Measurements from ENCODE around the gene CEP120. TPM values are rescaled to one million over a fixed set of nuclear protein-coding genes. Genes with fewer than 3 reads are reported as not detected.
"Not testable (repeated sequence)": the region's sequence is repeated elsewhere in the genome, so short reads cannot be mapped to it uniquely, and the experiment has no call there.

Gene CEP120
- total and polyA plus RNA-seq, 2 experiments from 2014 or later = 4.9 to 16.3 TPM

DNA sequence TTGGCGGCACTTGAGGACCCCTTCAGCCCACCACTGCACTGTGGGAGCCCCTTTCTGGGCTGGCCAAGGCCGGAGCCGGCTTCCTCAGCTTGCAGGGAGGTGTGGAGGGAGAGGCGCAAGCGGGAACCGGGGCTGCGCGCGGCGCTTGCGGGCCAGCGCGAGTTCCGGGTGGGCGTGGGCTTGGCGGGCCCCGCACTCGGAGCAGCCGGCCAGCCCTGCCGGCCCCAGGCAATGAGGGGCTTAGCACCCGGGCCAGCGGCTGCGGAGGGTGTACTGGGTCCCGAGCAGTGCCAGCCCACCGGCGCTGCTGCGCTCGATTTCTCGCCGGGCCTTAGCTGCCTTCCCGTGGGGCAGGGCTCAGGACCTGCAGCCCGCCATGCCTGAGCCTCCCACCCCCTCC, 7.2 kb upstream of the CEP120 start:
- not testable (repeated sequence) for H3K4me1 Mint-ChIP-seq

DNA sequence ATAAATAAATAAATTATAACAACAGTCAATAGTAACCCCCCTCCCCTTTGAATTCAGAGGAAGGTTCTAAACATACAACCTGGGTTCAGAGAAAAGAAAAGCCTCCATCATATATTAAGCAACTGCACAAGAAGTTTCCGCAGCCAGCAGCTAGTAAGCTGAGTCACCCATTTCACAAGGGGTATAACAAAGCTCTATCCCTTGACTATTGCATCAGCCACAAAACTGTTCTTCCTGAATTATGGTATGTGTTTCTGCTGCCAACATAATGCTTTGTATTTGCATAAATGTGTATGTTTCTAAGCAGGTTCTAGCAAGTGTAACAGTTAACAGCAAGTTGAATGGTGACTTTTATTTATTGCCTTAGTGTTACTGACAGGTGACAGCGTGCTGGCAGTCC, 6.8 kb upstream of the CEP120 start:
- Histone ChIP-seq H3K27ac (ENCODE audit: low read depth) (no peak overlapping the region), H4K20me1 (replicated peaks; ENCODE audit: insufficient read depth) (no peaks in the 10 kb centered on the region), H2AFZ (peak overlapping the region; percentile 69; the same call in 1 of the 2 replicates), H3K79me2 (replicated peaks; ENCODE audit: insufficient read depth) (no peaks in the 10 kb centered on the region), H3K36me3 (ENCODE audit: insufficient read depth) (no peaks in the 10 kb centered on the region), H3K4me1 (ENCODE audit: insufficient read depth) (no peaks in the 10 kb centered on the region), H3K4me2 (no peak overlapping the region), H3K4me3 (no peak overlapping the region), H3K9me2 (ENCODE audit: insufficient read depth) (no peaks in the 10 kb centered on the region), H3K27me3 (ENCODE audit: insufficient read depth) (no peaks in the 10 kb centered on the region), H3F3A (replicated peaks; ENCODE audit: low read depth) (no peaks in the 10 kb centered on the region)
- ATAC-seq (no peak), DNase-seq (ENCODE audit: low spot score) (no peak)
- Mint-ChIP-seq H3K9me3 (no peaks in the 10 kb centered on the region; the same call in 2 of the 3 replicates), H3K4me1 (peaks cover 6% of the 10 kb centered on the region; the same call in 2 of the 3 replicates), H3K4me3 (no peak overlapping the region), H3K36me3 (ENCODE audit: low read depth) (no peaks in the 10 kb centered on the region), H3K27me3 (ENCODE audit: insufficient read depth, low read depth, poor library complexity) (peaks cover 2% of the 10 kb centered on the region), H3K27ac (no peak overlapping the region)
- TF ChIP-seq, protein P1, sequence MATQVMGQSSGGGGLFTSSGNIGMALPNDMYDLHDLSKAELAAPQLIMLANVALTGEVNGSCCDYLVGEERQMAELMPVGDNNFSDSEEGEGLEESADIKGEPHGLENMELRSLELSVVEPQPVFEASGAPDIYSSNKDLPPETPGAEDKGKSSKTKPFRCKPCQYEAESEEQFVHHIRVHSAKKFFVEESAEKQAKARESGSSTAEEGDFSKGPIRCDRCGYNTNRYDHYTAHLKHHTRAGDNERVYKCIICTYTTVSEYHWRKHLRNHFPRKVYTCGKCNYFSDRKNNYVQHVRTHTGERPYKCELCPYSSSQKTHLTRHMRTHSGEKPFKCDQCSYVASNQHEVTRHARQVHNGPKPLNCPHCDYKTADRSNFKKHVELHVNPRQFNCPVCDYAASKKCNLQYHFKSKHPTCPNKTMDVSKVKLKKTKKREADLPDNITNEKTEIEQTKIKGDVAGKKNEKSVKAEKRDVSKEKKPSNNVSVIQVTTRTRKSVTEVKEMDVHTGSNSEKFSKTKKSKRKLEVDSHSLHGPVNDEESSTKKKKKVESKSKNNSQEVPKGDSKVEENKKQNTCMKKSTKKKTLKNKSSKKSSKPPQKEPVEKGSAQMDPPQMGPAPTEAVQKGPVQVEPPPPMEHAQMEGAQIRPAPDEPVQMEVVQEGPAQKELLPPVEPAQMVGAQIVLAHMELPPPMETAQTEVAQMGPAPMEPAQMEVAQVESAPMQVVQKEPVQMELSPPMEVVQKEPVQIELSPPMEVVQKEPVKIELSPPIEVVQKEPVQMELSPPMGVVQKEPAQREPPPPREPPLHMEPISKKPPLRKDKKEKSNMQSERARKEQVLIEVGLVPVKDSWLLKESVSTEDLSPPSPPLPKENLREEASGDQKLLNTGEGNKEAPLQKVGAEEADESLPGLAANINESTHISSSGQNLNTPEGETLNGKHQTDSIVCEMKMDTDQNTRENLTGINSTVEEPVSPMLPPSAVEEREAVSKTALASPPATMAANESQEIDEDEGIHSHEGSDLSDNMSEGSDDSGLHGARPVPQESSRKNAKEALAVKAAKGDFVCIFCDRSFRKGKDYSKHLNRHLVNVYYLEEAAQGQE (IDR thresholded peaks at IDR 0.05; ENCODE audit: unreplicated experiment) = no peak
- TF ChIP-seq, protein P2, sequence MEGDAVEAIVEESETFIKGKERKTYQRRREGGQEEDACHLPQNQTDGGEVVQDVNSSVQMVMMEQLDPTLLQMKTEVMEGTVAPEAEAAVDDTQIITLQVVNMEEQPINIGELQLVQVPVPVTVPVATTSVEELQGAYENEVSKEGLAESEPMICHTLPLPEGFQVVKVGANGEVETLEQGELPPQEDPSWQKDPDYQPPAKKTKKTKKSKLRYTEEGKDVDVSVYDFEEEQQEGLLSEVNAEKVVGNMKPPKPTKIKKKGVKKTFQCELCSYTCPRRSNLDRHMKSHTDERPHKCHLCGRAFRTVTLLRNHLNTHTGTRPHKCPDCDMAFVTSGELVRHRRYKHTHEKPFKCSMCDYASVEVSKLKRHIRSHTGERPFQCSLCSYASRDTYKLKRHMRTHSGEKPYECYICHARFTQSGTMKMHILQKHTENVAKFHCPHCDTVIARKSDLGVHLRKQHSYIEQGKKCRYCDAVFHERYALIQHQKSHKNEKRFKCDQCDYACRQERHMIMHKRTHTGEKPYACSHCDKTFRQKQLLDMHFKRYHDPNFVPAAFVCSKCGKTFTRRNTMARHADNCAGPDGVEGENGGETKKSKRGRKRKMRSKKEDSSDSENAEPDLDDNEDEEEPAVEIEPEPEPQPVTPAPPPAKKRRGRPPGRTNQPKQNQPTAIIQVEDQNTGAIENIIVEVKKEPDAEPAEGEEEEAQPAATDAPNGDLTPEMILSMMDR (conservative IDR thresholded peaks at IDR 0.05; ENCODE audit: low read depth in 2 of 2) = no peak
- TF ChIP-seq, protein P3, sequence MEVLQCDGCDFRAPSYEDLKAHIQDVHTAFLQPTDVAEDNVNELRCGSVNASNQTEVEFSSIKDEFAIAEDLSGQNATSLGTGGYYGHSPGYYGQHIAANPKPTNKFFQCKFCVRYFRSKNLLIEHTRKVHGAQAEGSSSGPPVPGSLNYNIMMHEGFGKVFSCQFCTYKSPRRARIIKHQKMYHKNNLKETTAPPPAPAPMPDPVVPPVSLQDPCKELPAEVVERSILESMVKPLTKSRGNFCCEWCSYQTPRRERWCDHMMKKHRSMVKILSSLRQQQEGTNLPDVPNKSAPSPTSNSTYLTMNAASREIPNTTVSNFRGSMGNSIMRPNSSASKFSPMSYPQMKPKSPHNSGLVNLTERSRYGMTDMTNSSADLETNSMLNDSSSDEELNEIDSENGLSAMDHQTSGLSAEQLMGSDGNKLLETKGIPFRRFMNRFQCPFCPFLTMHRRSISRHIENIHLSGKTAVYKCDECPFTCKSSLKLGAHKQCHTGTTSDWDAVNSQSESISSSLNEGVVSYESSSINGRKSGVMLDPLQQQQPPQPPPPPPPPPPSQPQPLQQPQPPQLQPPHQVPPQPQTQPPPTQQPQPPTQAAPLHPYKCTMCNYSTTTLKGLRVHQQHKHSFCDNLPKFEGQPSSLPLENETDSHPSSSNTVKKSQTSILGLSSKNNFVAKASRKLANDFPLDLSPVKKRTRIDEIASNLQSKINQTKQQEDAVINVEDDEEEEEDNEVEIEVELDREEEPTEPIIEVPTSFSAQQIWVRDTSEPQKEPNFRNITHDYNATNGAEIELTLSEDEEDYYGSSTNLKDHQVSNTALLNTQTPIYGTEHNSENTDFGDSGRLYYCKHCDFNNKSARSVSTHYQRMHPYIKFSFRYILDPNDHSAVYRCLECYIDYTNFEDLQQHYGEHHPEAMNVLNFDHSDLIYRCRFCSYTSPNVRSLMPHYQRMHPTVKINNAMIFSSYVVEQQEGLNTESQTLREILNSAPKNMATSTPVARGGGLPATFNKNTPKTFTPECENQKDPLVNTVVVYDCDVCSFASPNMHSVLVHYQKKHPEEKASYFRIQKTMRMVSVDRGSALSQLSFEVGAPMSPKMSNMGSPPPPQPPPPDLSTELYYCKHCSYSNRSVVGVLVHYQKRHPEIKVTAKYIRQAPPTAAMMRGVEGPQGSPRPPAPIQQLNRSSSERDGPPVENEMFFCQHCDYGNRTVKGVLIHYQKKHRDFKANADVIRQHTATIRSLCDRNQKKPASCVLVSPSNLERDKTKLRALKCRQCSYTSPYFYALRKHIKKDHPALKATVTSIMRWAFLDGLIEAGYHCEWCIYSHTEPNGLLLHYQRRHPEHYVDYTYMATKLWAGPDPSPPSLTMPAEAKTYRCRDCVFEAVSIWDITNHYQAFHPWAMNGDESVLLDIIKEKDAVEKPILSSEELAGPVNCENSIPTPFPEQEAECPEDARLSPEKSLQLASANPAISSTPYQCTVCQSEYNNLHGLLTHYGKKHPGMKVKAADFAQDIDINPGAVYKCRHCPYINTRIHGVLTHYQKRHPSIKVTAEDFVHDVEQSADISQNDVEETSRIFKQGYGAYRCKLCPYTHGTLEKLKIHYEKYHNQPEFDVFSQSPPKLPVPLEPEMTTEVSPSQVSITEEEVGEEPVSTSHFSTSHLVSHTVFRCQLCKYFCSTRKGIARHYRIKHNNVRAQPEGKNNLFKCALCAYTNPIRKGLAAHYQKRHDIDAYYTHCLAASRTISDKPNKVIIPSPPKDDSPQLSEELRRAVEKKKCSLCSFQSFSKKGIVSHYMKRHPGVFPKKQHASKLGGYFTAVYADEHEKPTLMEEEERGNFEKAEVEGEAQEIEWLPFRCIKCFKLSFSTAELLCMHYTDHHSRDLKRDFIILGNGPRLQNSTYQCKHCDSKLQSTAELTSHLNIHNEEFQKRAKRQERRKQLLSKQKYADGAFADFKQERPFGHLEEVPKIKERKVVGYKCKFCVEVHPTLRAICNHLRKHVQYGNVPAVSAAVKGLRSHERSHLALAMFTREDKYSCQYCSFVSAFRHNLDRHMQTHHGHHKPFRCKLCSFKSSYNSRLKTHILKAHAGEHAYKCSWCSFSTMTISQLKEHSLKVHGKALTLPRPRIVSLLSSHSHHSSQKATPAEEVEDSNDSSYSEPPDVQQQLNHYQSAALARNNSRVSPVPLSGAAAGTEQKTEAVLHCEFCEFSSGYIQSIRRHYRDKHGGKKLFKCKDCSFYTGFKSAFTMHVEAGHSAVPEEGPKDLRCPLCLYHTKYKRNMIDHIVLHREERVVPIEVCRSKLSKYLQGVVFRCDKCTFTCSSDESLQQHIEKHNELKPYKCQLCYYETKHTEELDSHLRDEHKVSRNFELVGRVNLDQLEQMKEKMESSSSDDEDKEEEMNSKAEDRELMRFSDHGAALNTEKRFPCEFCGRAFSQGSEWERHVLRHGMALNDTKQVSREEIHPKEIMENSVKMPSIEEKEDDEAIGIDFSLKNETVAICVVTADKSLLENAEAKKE (CRISPR knock-in tag; IDR thresholded peaks at IDR 0.05) = no peak

More for the DNA sequence above, 7.2 kb upstream of the CEP120 start:
- not testable (repeated sequence) for H3K27me3 Mint-ChIP-seq (ENCODE audit: insufficient read depth, low read depth, poor library complexity); H3K27me3 ChIP-seq (ENCODE audit: insufficient read depth); H3K4me2 ChIP-seq; H3K4me3 ChIP-seq; H3K9me2 ChIP-seq (ENCODE audit: insufficient read depth); H3K79me2 ChIP-seq (replicated peaks; ENCODE audit: insufficient read depth); DNase-seq (ENCODE audit: low spot score); H3K27ac ChIP-seq (ENCODE audit: low read depth); H3K27ac Mint-ChIP-seq; H3F3A ChIP-seq (replicated peaks; ENCODE audit: low read depth); H3K9me3 Mint-ChIP-seq; ATAC-seq; H4K20me1 ChIP-seq (replicated peaks; ENCODE audit: insufficient read depth); H3K4me3 Mint-ChIP-seq; H3K36me3 ChIP-seq (ENCODE audit: insufficient read depth); H3K4me1 ChIP-seq (ENCODE audit: insufficient read depth); H3K36me3 Mint-ChIP-seq (ENCODE audit: low read depth)
- H2AFZ ChIP-seq = peak overlapping the region; percentile 69; the same call in 1 of the 2 replicates

Data from GM23338 (cell line).